ENCODE measurements around the gene KRTAP2-2. TPM values are rescaled to one million over a fixed set of nuclear protein-coding genes. Genes with fewer than 3 reads are reported as not detected.

Gene KRTAP2-2
- total RNA-seq, 1 experiment from 2014 or later = not detected

GRCh38 chr17:41026715-41027471, 28.1 kb downstream of the KRTAP2-2 start, which contains the start of gene KRTAP1-5:
Gene KRTAP1-5 (minus strand): TSS chr17:41027208. CDS start chr17:41027155, 53 bp downstream.
- peak; percentile 98 for DNase-seq (ENCODE audit: low read depth)

DNA sequence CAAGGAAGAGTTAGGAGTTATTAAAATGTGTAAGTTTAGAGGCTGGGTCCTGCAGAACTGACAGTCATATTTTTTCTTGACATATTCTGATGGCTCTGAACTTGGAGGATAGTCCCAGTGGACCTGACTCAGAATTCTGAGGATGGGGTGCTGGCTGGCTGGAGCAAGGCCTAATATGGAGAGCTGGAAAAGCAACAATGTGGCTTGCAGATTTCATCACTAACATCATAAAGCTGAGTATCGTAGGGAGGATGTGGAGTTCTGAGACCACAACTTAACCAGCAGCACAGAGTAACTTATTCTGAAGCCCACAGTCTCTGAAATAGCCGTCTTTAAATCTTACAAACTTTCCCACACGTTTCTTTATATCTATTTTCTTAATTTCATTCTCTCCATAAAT, 30.3 kb downstream of the KRTAP2-2 start:
- peak; percentile 38 for DNase-seq (ENCODE audit: low read depth)

DNA sequence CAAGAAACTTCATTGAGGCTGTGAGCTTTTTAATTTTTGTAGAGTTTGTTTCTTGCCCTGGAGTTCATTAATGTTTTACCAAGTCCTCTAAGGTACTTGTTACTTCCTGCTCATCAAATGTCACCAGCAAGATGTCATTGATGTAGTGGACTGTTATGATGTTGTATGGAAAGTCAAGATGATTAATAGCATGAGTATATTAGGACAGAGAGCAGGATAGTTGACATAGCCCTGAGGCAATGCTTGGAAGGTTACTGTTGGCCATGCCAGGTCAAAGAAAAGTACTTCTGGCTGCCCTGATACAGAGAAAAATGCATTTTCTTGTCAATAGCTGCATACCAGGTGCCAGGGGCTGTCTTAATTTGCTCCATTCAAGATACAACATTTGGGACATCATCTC, 34.7 kb downstream of the KRTAP2-2 start:
- DNase-seq (ENCODE audit: low read depth) = no peak

DNA sequence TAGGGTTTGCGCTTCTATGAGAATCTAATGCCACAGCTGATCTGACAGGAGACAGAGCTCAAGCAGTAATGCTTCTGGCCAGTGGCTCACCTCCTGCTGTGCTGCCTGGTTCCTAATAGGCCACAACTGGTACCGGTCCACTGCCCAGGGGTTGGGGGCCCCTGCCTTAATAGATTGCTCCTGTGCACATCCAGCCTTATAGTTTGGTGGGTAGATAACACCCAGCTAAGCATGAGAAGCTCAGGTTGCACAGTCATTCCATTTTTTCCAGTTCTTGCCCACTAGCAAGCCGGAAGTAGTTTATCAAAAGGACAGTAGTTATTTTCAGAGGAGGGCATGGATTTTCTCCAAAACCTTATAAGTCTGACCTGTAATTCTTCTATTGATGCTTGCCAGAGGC, 35.6 kb downstream of the KRTAP2-2 start:
- no peak for DNase-seq (ENCODE audit: low read depth)

DNA sequence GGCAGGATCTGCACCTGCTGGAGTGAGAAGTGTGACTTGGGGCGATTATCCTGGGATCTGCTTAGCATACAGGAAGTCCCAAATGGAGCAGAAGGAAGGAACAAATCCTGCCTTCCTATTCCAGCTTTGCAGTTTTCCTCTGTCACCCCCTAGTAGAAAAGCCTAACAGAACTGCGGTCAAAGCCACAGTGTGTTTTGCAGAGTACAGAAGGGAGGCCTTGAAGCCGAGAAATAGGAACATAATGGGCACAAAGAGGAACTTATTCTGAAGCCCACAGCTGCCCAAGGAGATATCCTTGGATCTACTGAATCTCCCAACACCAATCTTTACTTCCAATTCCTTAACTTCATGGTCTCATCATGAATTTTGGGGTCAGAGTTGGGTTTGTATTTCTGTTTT, 36.5 kb downstream of the KRTAP2-2 start:
- DNase-seq (ENCODE audit: low read depth) = no peak

DNA sequence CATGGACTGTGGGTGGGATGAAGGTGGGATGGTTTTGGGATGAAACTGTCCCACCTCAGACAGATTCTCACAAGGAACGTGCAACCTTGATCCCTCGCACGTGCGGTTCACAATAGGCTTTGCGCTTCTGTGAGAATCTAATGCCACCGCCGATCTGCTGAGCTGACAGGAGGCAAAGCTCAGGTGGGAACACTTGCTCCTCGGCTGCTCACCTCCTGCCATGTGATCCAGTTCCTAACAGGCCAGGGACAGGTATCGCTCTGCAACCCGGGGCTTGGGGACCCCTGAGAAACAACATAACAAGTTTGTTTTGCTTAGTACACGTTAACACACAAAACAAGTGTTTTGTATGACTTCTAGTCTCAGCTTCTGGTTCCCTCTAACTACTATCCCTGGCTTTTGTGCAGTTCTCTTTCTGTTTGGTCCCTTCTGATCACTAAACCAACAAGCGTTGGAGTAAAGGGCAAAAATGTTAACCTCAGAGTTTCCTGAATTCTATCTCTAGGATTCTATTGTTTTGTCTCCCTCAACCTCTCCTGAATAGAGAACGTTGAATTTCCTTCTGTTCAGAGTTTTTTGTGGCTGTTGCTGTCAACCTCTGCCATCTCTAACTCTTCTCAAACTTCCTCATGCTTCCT, 38.3 kb downstream of the KRTAP2-2 start:
- no peak for DNase-seq (ENCODE audit: low read depth)

DNA sequence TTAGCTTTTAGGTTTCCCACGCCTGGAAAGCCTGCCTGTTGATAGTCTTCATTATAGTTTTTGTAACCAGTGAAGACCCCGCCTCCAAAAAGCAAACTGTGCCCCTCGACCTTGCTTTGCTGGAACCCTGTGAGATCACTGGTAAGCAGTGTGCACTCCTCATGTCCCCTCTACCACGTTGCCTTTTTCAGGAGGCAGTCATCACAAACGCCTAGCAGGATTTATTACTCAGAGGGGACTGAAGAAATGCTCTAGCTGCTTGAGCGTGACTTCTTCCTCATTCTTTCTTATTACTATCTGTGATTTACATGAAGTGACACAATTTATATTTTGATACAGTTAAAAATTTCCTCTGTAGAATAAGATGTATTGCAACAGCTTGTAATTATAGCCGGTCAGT, 39.6 kb downstream of the KRTAP2-2 start:
- no peak for DNase-seq (ENCODE audit: low read depth)

- DNase-seq (ENCODE audit: low read depth) = peak; percentile 37
Measured at GRCh38 chr17:41013606-41014005, 41.4 kb downstream of the KRTAP2-2 start.

- no peak for DNase-seq (ENCODE audit: low read depth)
Measured at GRCh38 chr17:41013181-41013580, 41.8 kb downstream of the KRTAP2-2 start.

GRCh38 chr17:41012326-41013120, 42.5 kb downstream of the KRTAP2-2 start:
- DNase-seq (ENCODE audit: low read depth) = no peak

- DNase-seq (ENCODE audit: low read depth) = no peak
Measured at GRCh38 chr17:41010441-41010840, 44.6 kb downstream of the KRTAP2-2 start.

DNA sequence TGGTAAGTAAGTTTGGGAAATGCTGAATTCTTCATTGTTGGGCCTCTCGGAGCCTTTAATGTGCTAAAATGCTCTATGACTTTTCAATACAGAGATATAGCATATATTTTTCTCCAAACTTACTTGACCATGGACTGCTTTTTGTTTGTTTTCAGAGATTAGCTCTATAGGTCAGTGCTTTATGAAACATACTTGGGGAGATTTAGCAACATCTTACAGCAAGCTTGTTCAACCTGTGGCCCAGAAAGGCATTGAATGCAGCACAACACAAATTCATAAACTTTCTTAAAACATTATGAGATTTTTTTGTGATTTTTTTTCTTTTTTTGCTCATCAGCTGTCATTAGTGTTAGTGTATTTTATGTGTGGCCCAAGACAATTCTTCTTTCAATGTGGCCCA, 45.1 kb downstream of the KRTAP2-2 start:
- DNase-seq (ENCODE audit: low read depth) = no peak

GRCh38 chr17:41009301-41009760, 45.7 kb downstream of the KRTAP2-2 start:
- DNase-seq (ENCODE audit: low read depth) = no peak

GRCh38 chr17:41008811-41009210, 46.2 kb downstream of the KRTAP2-2 start, which contains the start of gene KRTAP3-1:
Gene KRTAP3-1 (minus strand): TSS chr17:41009128. CDS start chr17:41009074, 54 bp downstream.
- no peak for DNase-seq (ENCODE audit: low read depth)

Other genes starting within 250 kb of the KRTAP2-2 start
- 20.1 and 33.0 TPM in 2 replicates for gene KRT10, start 232.6 kb downstream of the KRTAP2-2 start, total RNA-seq (2014; rRNA removed)
- gene KRT12, start 188.0 kb downstream of the KRTAP2-2 start, total RNA-seq (2014; rRNA removed) = not detected in 2 replicates
- gene KRT20, start 170.0 kb downstream of the KRTAP2-2 start, total RNA-seq (2014; rRNA removed) = not detected in 2 replicates
- not detected in 2 replicates for gene KRT23, start 117.6 kb downstream of the KRTAP2-2 start, total RNA-seq (2014; rRNA removed)
- not detected in 2 replicates for gene KRT39, start 88.3 kb downstream of the KRTAP2-2 start, total RNA-seq (2014; rRNA removed)
- not detected in 2 replicates for gene KRT40, start 70.9 kb downstream of the KRTAP2-2 start, total RNA-seq (2014; rRNA removed)
- not detected in 2 replicates for gene KRTAP3-3, start 61.1 kb downstream of the KRTAP2-2 start, total RNA-seq (2014; rRNA removed)
- not detected in 2 replicates for gene KRTAP3-2, start 55.3 kb downstream of the KRTAP2-2 start, total RNA-seq (2014; rRNA removed)
- gene KRTAP3-1, start 46.1 kb downstream of the KRTAP2-2 start, total RNA-seq (2014; rRNA removed) = not detected in 2 replicates
- gene KRTAP1-5, start 28.0 kb downstream of the KRTAP2-2 start, total RNA-seq (2014; rRNA removed) = 2.8 and 6.0 TPM in 2 replicates
- not detected in 2 replicates for gene KRTAP1-4, start 25.0 kb downstream of the KRTAP2-2 start, total RNA-seq (2014; rRNA removed)
- gene KRTAP1-3, start 20.4 kb downstream of the KRTAP2-2 start, total RNA-seq (2014; rRNA removed) = not detected in 2 replicates
- not detected in 2 replicates for gene KRTAP1-1, start 13.8 kb downstream of the KRTAP2-2 start, total RNA-seq (2014; rRNA removed)
- not detected in 2 replicates for gene KRTAP2-1, start 7.9 kb downstream of the KRTAP2-2 start, total RNA-seq (2014; rRNA removed)
- 0.80 and 3.4 TPM in 2 replicates for gene KRTAP2-3, start 4.9 kb upstream of the KRTAP2-2 start, total RNA-seq (2014; rRNA removed)
- gene KRTAP2-4, start 10.6 kb upstream of the KRTAP2-2 start, total RNA-seq (2014; rRNA removed) = not detected in 2 replicates
- gene KRTAP4-7, start 28.9 kb upstream of the KRTAP2-2 start, total RNA-seq (2014; rRNA removed) = not detected in 2 replicates
- not detected in 2 replicates for gene KRTAP4-8, start 42.9 kb upstream of the KRTAP2-2 start, total RNA-seq (2014; rRNA removed)
- not detected in 2 replicates for gene KRTAP4-16, start 47.0 kb upstream of the KRTAP2-2 start, total RNA-seq (2014; rRNA removed)
- not detected in 2 replicates for gene KRTAP4-9, start 50.2 kb upstream of the KRTAP2-2 start, total RNA-seq (2014; rRNA removed)
- not detected in 2 replicates for gene KRTAP4-11, start 63.1 kb upstream of the KRTAP2-2 start, total RNA-seq (2014; rRNA removed)
- gene KRTAP4-12, start 69.0 kb upstream of the KRTAP2-2 start, total RNA-seq (2014; rRNA removed) = not detected in 2 replicates
- gene KRTAP4-6, start 85.3 kb upstream of the KRTAP2-2 start, total RNA-seq (2014; rRNA removed) = not detected in 2 replicates
- gene KRTAP4-5, start 94.6 kb upstream of the KRTAP2-2 start, total RNA-seq (2014; rRNA removed) = not detected in 2 replicates
- not detected in 2 replicates for gene KRTAP4-4, start 105.5 kb upstream of the KRTAP2-2 start, total RNA-seq (2014; rRNA removed)
- not detected in 2 replicates for gene KRTAP4-3, start 113.0 kb upstream of the KRTAP2-2 start, total RNA-seq (2014; rRNA removed)
- gene KRTAP4-2, start 123.0 kb upstream of the KRTAP2-2 start, total RNA-seq (2014; rRNA removed) = not detected in 2 replicates
- not detected in 2 replicates for gene KRTAP4-1, start 129.7 kb upstream of the KRTAP2-2 start, total RNA-seq (2014; rRNA removed)
- gene KRTAP9-1, start 134.7 kb upstream of the KRTAP2-2 start, total RNA-seq (2014; rRNA removed) = not detected in 2 replicates
- not detected in 2 replicates for gene KRTAP9-2, start 171.4 kb upstream of the KRTAP2-2 start, total RNA-seq (2014; rRNA removed)
- not detected in 2 replicates for gene KRTAP9-3, start 177.2 kb upstream of the KRTAP2-2 start, total RNA-seq (2014; rRNA removed)
- not detected in 2 replicates for gene KRTAP9-8, start 182.8 kb upstream of the KRTAP2-2 start, total RNA-seq (2014; rRNA removed)
- not detected in 2 replicates for gene KRTAP9-4, start 194.5 kb upstream of the KRTAP2-2 start, total RNA-seq (2014; rRNA removed)
- gene KRTAP9-9, start 200.2 kb upstream of the KRTAP2-2 start, total RNA-seq (2014; rRNA removed) = not detected in 2 replicates
- not detected in 2 replicates for gene KRTAP9-6, start 210.1 kb upstream of the KRTAP2-2 start, total RNA-seq (2014; rRNA removed)
- gene KRTAP9-7, start 220.5 kb upstream of the KRTAP2-2 start, total RNA-seq (2014; rRNA removed) = not detected in 2 replicates
- not detected in 2 replicates for gene KRTAP29-1, start 247.6 kb upstream of the KRTAP2-2 start, total RNA-seq (2014; rRNA removed)